GM18873 (cell line): ENCODE results near the gene TSHZ1.

Source experiments
- ATAC-seq: cut with Tn5 transposase; IDR thresholded peaks from one replicate; pipeline ENCODE4 v1.9.1; 2021; ENCODE audit warnings: mild to moderate bottlenecking, moderate library complexity, moderate number of reproducible peaks; ENCODE audit not compliant: unreplicated experiment, low FRiP score

Gene TSHZ1, protein sequence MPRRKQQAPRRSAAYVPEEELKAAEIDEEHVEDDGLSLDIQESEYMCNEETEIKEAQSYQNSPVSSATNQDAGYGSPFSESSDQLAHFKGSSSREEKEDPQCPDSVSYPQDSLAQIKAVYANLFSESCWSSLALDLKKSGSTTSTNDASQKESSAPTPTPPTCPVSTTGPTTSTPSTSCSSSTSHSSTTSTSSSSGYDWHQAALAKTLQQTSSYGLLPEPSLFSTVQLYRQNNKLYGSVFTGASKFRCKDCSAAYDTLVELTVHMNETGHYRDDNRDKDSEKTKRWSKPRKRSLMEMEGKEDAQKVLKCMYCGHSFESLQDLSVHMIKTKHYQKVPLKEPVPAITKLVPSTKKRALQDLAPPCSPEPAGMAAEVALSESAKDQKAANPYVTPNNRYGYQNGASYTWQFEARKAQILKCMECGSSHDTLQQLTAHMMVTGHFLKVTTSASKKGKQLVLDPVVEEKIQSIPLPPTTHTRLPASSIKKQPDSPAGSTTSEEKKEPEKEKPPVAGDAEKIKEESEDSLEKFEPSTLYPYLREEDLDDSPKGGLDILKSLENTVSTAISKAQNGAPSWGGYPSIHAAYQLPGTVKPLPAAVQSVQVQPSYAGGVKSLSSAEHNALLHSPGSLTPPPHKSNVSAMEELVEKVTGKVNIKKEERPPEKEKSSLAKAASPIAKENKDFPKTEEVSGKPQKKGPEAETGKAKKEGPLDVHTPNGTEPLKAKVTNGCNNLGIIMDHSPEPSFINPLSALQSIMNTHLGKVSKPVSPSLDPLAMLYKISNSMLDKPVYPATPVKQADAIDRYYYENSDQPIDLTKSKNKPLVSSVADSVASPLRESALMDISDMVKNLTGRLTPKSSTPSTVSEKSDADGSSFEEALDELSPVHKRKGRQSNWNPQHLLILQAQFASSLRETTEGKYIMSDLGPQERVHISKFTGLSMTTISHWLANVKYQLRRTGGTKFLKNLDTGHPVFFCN (N-terminal part only)

DNA sequence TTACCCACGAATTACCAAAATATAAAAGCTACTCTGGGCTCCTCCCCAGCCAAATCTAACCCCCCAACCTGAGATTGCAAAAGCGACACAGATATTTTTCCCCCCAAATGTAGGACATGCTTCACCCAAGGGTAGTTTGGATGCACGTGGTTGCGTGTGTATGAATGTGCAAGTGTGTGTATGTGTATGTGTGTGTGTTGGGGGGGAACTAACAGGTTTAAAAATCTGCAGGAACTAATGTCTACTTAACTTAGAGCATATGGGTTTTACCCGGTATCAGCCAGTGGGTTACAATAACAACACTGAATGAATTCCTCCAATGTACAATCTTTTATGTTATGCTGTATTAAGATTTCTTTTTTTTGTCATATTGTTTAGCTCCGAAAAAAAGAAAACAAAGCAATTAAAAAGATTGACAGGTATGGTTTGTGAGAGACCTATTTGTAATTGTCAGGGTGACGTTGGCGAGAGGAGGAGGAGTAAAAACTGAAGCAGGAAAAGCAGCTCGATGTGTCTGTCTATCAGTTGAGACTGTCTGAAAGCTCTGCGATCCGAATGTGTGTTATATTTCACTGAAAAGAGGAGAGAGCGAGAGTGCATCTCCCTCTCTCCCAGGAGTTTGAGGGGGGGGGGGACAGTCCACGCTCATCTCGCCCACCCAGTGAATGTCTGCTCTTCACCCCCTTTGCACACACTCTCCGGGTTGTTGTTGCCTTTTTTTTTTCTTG lies at the start of gene TSHZ1:
TSS of gene TSHZ1 (plus strand) at position 524 of the 728 bp plus-strand sequence. CDS start 1,080 bp downstream, outside the sequence.
- ATAC-seq = peak; percentile 58

DNA sequence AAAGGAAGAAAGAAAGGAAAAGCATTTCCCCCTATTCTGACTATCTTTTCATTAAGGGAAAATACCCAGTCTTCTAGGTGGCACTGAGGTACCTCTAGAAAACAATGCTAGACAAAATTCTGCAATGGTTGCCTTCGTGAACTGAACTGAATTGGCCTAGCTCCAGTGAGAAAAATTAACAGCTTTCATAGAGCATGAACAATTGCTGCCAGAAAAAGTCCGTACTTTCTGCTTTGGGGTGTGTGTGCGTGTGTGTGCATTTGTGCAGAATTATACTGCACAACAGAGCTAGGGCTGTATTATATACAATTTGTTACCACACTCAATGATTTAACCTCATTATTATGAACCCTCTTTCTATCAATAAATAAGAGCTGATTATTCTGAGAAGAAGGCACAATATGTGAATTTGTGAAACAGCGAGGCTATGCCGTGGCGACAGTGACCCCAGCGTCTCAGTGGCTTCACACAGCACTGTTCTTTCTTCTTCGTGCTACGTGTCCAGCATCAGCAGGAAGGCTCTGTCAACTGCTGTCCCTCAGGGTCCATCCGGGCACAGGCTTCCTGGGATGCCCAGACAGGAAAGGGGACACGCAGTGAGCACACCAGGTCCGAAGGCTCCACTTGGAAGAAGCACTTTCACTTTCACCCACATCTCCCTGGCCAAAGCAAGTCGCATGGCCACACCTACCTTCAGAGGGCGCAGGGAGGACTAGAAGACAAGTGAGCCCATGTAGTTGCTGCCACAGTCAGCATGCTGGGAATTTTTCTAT lies 49.2 kb upstream of the TSHZ1 start:
- no peak for ATAC-seq

DNA sequence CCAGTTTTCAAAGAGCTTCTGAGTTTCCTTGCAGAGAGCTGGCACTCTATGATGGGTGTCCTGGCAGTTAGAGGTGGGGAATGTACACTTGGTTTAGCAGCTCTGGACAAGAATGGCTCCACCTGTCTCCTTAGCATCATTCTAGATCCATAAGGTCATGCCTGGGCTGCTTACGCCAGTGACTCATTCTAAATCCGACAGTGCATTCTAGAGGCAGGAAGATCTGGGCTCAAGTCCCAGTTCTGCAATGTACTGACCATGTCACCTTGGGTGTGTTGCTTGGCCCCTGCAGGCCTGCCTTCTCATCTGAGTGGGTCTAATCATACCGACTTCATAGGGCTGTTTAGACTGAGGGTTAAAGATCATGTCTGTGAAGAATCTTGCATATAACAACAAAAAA lies 48.1 kb upstream of the TSHZ1 start:
- ATAC-seq = no peak

DNA sequence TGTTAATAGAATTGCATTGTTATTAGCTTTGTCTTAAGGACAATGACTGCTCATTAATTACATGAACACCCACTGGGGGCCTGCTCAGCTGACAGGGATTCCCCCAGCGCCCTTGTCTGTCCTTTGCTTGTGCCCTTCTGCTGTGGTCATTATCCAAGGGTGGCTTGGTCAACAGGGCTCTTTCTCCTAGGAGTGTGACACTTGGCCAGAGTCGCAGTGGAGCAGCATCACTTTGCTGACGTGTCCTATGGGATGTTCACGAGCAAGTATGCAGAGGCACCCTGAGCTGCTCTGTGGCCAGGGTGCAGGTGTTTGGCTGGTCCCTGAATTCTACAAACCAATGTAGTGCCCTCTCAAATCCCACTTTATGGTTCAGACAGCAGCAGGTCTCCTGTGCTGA lies 47.6 kb upstream of the TSHZ1 start:
- no peak for ATAC-seq

DNA sequence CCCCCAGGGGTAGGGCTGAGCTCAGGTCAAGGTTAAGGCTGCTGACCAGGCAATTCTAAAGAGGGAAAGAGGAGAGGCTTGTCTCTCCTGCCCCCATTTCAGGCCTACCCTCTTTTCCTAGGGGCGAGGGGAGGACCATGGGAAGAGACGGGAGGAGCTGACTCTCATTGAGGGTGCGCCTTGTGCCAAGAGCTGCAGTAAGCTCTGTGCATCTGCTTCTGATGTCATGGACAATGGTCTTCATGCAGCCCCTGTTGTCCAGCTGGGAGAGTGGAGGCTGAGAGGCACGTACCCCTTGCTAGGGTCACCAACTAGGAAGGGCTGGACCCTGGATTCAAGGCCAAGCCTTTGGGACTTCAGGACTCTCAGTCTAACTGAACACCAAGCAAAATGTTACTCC lies 46.9 kb upstream of the TSHZ1 start:
- no peak for ATAC-seq

DNA sequence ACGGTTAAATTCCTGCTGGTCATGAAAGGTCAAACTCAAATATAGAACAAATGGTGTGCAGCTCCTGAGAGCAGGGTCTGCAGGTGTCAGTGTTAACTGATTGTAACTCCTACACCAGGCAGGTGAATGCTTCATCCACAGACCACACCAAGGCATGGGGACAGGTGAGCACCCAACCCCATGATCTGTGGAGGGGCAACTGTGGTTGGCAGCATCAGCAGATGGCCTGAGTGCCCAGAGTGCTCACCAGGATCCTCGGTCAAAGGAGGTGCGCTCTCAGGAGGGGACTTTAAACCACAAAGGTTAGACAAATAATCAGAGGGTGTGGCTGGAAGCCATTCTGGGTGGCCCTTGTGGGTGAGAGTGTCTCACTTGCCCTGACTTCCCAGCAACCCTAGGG lies 46.1 kb upstream of the TSHZ1 start:
- ATAC-seq = no peak

DNA sequence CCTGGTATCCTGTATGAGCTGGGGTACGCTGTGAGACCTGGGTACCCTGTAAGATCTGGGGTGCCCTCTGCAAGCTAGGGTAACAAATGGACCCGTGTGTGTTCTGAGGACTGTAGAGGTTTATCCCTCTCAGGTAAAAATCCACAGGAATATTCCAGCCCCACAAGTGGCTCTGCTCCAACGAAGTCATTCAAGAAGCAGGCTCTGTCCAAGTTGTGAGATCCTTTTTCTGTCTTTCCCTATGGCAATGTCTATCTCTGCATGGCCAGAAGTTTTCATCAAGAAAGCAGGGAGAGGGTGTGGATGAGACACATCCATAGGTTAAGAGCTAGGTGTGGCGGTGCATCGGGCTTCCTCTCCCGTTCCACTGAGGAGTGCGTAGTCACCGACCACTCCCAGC lies 44.7 kb upstream of the TSHZ1 start:
- ATAC-seq = no peak

DNA sequence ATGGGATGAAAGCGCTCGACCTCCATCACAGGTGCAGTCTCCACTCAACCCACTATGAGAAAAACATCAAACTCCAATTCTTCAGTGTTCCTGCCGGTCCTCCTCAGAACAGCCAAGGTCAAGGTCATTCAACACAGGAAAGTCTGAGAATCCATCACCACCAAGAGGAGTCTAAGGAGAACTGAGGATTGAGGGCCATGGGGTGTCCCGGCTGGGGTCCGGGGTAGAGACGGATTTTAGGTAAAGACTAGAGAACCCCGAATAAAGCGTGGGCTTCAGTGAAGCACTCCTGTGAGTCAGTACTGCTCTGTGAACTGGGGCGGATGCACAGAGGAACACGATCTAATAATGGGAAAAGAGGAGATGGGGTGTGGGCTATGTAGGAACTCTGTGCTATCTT lies 43.5 kb upstream of the TSHZ1 start:
- no peak for ATAC-seq

DNA sequence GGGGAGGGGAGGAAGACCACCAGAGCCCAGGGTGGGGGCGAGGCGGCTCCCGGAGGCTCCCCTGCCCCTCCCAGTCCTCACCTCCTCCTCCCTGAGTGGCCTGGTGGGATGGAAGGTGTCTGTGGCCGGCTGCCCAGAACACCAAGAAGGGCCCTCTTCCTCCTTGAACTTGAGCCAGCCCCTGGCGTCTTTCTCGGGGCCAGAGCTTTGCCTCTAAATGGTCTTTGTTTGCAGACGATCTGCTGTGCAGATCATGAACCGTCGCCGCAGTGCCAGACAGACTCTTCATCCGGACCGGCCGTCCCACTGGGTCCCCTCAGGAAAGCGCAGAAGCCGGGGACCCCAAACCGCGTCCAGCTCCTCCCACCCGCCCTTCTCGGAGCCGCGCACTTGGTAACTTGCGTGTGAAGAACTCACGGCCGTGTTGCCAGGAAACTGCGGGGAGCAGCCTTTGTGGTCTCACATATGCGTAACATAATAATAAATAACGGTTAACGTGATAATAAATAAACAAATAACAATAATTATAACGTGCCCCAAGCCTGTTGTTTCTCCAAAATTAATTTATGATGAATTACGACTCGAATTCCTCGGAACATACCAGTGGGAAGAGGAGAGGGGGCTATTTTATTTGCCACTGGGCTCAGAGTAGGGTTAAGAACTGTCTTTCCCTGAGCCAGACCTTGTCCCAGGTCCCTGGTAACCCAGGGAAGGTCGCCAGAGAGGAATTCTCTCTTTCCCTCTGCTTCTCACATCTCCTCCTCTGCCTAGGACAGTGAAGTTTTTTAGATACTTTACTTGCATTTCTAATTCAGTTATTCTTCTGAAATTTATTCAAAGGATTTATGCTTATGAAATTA lies 42.6 kb upstream of the TSHZ1 start:
- ATAC-seq = no peak

DNA sequence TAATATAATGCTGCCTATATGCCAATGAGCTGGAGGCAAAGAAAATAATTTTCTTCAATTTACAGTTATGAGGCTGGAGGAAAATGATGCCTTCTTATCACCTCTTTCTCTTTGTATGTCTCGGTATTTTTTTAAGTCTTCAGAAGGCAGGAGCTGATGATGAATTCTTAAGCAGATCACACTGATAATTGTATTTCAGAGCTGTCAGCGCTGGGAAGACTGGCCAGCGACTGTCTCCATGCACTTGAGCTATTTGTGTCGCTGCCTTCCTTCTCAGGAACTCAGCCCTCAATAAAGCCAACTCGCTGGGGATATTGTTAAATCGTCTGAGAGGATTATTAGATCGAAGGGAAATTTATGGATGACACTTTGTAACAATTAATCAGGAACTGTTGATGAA lies 42.0 kb upstream of the TSHZ1 start:
- ATAC-seq = no peak

DNA sequence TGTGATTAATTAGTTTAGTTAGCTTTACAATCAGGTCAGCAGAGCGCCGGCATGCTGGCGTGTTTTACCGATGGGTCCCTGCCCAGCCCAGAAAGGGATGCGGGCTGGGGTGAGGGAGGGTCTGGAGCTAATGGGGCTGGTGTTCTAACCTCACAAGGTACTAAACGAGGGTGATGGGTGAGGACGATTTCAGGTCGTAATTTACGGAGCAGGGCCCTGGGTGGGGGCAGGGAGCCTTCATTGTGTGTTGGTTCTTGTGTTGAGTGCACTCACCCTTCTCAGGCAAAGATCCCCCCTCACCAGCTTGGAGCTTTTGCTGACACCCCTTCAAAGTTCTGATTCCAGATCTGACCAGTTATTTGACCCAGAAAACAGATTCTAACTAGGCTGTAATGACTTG lies 41.2 kb upstream of the TSHZ1 start:
- no peak for ATAC-seq

DNA sequence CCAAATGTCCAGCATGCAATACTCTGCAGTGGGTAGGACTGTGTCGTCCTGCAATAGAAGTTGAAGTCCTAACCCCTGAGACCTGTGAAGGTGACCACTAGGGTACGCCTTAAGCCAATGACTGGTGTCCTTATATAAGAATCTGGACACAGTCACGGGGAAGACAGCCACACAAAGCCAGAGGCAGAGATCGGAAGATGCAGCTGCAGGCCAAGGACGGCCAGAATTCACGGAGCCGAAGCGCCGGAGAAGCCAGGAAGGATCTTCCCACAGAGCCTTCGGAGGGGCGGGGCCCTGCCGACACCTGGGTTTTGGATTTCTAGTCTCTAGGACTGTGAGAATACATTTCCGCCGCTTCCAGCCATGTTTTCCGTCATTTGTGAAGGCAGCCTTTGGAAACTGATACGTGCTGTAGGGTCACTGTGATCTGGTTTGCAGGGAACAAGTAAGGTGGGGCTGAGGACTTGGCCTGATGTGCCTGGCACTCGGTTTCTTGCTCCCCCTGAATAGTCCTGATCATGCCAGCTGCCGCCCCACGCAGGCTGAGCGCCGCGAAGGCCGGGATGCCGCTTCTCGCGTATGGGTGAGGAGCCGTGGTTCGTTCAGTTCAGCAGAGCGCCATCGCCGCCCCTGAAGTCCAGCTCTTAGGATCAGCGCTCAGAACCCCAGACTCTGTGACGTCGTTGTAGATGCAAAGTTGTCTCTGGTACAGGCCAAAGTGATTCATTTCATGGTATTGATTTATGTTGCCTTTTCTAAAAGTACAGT lies 40.4 kb upstream of the TSHZ1 start:
- ATAC-seq = no peak

DNA sequence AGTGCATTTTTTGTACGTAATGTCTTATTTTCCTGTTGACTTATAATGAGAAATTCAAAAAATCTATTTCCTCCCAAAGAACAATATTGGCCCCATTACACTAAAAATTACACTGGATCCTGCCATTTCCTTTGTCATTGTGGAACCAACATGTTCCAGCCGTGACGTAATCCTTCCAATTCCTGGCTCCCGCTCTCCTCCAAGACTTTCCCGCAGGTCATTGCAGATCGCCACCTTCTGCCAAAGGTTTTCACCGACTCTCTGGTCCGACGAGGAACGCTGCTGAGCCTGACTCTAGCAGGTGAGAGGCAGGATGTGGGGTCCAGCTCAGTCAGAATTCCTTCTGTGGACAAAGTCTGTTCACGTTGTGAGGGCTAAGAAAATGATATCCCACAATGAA lies 39.7 kb upstream of the TSHZ1 start:
- ATAC-seq = no peak

DNA sequence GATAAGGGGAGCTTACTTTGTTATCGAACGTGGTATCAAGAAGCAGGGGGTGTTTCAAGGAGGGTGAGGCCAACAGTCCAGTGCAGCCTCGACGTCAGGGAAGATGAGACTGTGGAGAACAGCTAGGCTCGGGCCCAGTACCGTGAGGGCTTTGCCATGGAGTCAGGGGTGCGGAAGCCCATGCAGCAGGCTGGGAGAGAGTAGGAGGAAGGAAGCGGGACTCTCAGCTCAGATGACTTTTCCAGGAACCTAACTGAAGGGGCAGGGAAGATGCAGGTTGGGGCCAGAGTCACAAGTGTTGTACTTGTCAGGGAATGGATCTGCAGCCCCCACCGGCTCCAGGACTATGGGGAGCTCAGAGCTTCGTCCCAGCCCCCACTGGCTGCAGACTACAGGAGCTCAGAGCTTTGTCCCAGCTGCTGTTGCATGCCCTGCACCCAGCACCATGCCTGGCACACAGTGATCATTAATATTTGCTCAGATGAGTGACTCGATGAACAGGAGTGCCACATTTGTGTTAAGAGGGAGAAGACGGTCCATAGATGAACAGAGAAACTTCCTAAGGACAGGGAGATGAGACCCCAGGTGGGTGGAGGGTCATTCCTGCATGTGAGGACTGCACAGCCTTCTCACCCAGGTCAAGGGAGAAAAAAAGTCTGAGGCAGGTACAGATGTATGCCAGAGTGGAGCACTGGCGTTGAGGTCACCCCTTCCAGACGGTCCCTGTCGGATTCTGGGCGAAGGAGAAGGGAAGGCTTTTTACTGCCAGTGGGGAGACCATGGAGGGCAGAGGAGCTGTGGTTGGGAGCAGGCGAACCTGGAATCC lies 38.1 kb upstream of the TSHZ1 start:
- no peak for ATAC-seq

DNA sequence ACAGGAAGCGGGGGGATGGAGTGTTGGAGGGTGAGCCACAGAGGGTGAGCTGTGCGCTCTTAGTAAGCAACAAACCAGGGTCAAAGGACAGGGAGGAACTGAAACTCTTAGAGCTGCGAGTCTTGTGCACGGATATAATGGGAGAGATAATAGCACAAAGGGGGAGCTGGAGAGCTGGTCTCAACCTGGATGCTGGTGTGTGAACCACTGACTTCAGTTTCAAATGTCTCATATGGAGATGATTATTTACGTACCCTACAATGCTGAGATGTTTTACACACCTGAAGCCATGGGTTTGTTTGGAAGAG lies 37.5 kb upstream of the TSHZ1 start:
- peak; percentile 100 for ATAC-seq

DNA sequence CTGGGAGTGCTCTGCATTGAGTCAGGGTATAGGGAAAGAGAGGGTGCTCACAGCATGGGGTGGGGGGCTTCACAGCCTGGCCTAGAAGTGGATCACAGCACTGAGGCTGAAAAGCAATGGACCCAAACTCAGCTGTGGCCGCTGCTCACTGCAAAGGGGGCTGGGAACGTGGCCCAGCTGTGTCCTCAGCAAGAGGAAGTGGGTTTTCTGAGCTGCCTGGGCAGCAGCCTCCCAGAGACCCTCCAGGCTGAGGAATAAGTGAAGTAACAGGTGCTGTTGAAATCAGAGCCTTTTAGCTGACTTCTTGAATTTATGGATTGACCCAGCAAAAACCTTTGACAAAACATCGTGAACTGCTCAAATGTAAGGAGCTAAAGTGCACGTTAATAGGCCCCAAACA lies 36.9 kb upstream of the TSHZ1 start:
- no peak for ATAC-seq

DNA sequence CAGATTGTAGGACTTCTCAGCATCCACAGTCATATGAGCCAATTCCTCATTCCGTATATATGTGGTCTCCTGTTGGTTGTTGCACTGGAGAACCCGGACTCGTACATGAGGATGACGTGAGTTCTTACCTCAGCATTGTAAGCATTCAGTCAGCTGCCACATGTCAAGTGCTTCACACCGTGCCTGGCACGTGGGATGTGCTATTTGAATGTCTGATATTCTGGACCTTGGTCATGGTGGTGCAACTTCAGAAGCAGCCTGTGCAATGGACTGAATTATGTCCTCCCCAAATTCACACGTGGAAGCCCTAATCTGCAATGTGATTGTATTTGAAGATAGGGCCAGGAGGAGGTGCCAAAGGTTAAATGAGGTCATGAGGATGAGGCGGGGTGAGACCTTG lies 33.7 kb upstream of the TSHZ1 start:
- ATAC-seq = no peak

DNA sequence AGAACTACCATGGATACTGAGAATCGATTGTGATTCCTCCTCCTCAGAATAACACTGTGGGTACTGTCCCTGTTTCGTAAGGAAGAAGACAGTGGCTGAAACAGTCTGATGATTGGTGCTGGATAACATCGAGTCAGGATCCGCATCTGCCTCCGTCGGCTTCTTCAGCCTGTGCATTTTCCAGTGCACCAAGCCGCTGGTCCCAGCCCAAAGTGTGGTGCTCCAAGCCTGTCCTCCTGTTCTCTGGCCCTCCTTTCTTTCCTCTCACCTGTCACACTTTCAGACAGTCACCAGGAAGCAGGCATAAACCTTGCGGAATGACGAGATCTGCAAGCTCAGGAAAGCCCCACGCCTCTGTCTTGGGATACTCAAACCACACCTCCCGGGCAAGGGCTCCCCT lies 32.2 kb upstream of the TSHZ1 start:
- ATAC-seq = no peak
